GM12878 (cell line): ENCODE results near the gene CTPS1. TPM values are rescaled to one million over a fixed set of nuclear protein-coding genes. Genes with fewer than 3 reads are reported as not detected.

Experiments
- ATAC-seq: fragments of 200-7000 bp; cut with Tn5 transposase; 3 replicates; pipeline ENCODE4 v1.9.1; 2020; ENCODE audit warnings: mild to moderate bottlenecking, moderate library complexity
- BruUV-seq: library from RNA; stranded (reverse); fragments of 400-500 nt; replicated peaks from 2 replicates; lab custom pipeline; 2021; lab: Mats Ljungman, UMichigan
- CTCF ChIA-PET: fragments of 300-600 bp; sonication (Branson Sonifier 250); formaldehyde crosslinking; extraction: SDS; loops from one replicate; lab custom pipeline; 2021; ENCODE audit warnings: inconsistent platforms; lab: Yijun Ruan, JAX
- POLR2A ChIA-PET: fragments of 350-600 bp; formaldehyde crosslinking; extraction: SDS; loops from one replicate; lab custom pipeline; 2021; ENCODE audit warnings: inconsistent platforms; lab: Charles Lee
- RAD21 ChIA-PET: fragments of 300-600 bp; sonication (Branson Sonifier 250); formaldehyde crosslinking; loops from one replicate; lab custom pipeline; 2023; ENCODE audit warnings: antibody characterized with exemption; ENCODE audit not compliant: unreplicated experiment; lab: Charles Lee
- SMC1A ChIA-PET: fragments of 300-600 bp; sonication (Branson Sonifier 250); formaldehyde crosslinking; loops from one replicate; lab custom pipeline; 2023; ENCODE audit not compliant: unreplicated experiment, uncharacterized antibody; lab: Charles Lee
- DNase-seq: peaks from one replicate; pipeline ENCODE4 v3.0.0-alpha.2; 2011; ENCODE audit warnings: low read depth, low spot score
- FAIRE-seq: peaks from 3 replicates; lab custom pipeline; 2011; peaks lifted over from hg19 to GRCh38; lab: Jason Lieb, UNC
- H2AFZ ChIP-seq: 2 replicates; pipeline ENCODE4 v1.6.0; 2011; ENCODE audit warnings: low read depth, low read length, control low read depth; ENCODE audit not compliant: control insufficient read depth
- H3K27ac ChIP-seq: 2 replicates; pipeline ENCODE4 v1.5.1; 2011; ENCODE audit warnings: control low read depth; ENCODE audit not compliant: control insufficient read depth, insufficient read depth
- H3K27me3 ChIP-seq, 2 experiments: replicated peaks in 1 of 2; 2 replicates each; pipeline versions ENCODE4 v1.6.0 to v1.6.1; 2011; ENCODE audit warnings: low read length in 1 of 2; ENCODE audit not compliant: control insufficient read depth in 2 of 2, insufficient read depth in 2 of 2
- H3K36me3 ChIP-seq, 2 experiments: 2 replicates each; pipeline ENCODE4 v1.5.1; 2011; ENCODE audit warnings: low read length in 1 of 2; ENCODE audit not compliant: control insufficient read depth in 2 of 2, insufficient read depth in 2 of 2
- H3K4me1 ChIP-seq: 2 replicates; pipeline ENCODE4 v1.6.1; 2011; ENCODE audit warnings: mild to moderate bottlenecking, low read length, moderate library complexity, mixed read lengths; ENCODE audit not compliant: control insufficient read depth, insufficient read depth
- H3K4me2 ChIP-seq: 2 replicates; pipeline ENCODE4 v1.6.0; 2011; ENCODE audit warnings: control low read depth; ENCODE audit not compliant: control insufficient read depth, insufficient read depth
- H3K4me3 ChIP-seq: fragments of 200-600 bp; sonication (generic); 2 replicates; pipeline ENCODE4 v1.5.1; 2016
- H3K79me2 ChIP-seq: 2 replicates; pipeline ENCODE4 v1.6.0; 2011; ENCODE audit warnings: low read length; ENCODE audit not compliant: control insufficient read depth, insufficient read depth
- H3K9ac ChIP-seq: 2 replicates; pipeline ENCODE4 v1.8.0; 2011; ENCODE audit warnings: low read length, control low read depth, mixed read lengths; ENCODE audit not compliant: control insufficient read depth, insufficient read depth
- H3K9me3 ChIP-seq: replicated peaks from 3 replicates; pipeline ENCODE4 v1.5.1; 2011; ENCODE audit warnings: mild to moderate bottlenecking, low read length; ENCODE audit not compliant: control insufficient read depth, insufficient read depth
- H4K20me1 ChIP-seq: 2 replicates; pipeline ENCODE4 v1.6.0; 2011; ENCODE audit not compliant: control insufficient read depth, insufficient read depth
- KAT2A ChIP-seq: conservative IDR thresholded peaks from 2 replicates; pipeline ENCODE4 v1.6.1; 2011; ENCODE audit warnings: low read depth, low read length; ENCODE audit not compliant: control insufficient read depth
- POLR2AphosphoS5 ChIP-seq: IDR thresholded peaks from 2 replicates; pipeline ENCODE4 v1.6.1; 2011; ENCODE audit warnings: mild to moderate bottlenecking, low read length, inconsistent platforms
- SIN3A ChIP-seq: IDR thresholded peaks from 2 replicates; pipeline ENCODE4 v1.6.1; 2012; ENCODE audit warnings: low read depth, low read length, improper control_type of control experiment
- WGBS: methylation state at CpG from one replicate; pipeline ENCODE4 v1.1.6; 2016; ENCODE audit warnings: low lambda C conversion rate; ENCODE audit not compliant: insufficient replicate concordance, insufficient coverage; ENCODE audit errors: missing lambda C conversion rate; 5-methylcytosine and 5-hydroxymethylcytosine counted together
- in situ Hi-C: fragments of 300-500 bp; cut with MboI; formaldehyde crosslinking; loops from 9 replicates; pipeline ENCODE4 v1.14.3; 2018; ENCODE audit warnings: mixed read lengths
- intact Hi-C: fragments of 100-400 bp; cut with micrococcal nuclease; formaldehyde crosslinking; loops from one replicate; pipeline ENCODE4 v1.14.2; 2022; ENCODE audit not compliant: unreplicated experiment
- polyA plus RNA-seq, 11 experiments: library from polyadenylated mRNA; depleted of rRNA in 4 of 11; unstranded in 6 of 11; stranded (reverse) in 5 of 11; fragments of >200 nt; fragmentation: Nextera tagmentation in 4 of 11; fragmentation: Illumina TruSeq in 1 of 11; extraction: Ambion mirVana in 4 of 11; extraction: Trizol in 1 of 11; gene quantifications; 1 replicate in 1 of 11; 2 replicates in 10 of 11; pipeline versions ENCODE4 v1.2.1 to v1.2.3, GENCODE V29; 2011 to 2016; ENCODE audit warnings: inconsistent platforms in 2 of 11, missing spikeins in 2 of 11, low read depth in 1 of 11
- total RNA-seq, 4 experiments: library from RNA; depleted of rRNA in 3 of 4; stranded (reverse); fragments of >200 nt in 3 of 4; fragmentation: Illumina TruSeq in 1 of 4; extraction: Trizol in 1 of 4; gene quantifications; 2 replicates each; pipeline versions ENCODE4 v1.2.1 to v1.2.3, GENCODE V29; 2013 to 2021
- TF ChIP-seq, protein P1 (sequence below): IDR thresholded peaks from 2 replicates; pipeline ENCODE4 v1.6.1; 2012; ENCODE audit warnings: improper control_type of control experiment, low read depth, low read length; ENCODE audit not compliant: insufficient replicate concordance
- TF ChIP-seq, protein P2 (sequence below): fragments of 450-650 bp; IDR thresholded peaks from 2 replicates; pipeline ENCODE4 v1.6.1; 2017; ENCODE audit warnings: borderline replicate concordance
- TF ChIP-seq, protein P3 (sequence below): fragments of 450-650 bp; formaldehyde crosslinking; IDR thresholded peaks from 2 replicates; pipeline ENCODE4 v1.5.0; 2022; ENCODE audit warnings: mild to moderate bottlenecking, missing genetic modification characterization

Gene CTPS1
- total and polyA plus RNA-seq, 10 of the 15 experiments (the other 5 are each of a cell fraction or from before 2014, with no cell fraction given) = 27.5 to 106 (median 62.8) TPM

DNA sequence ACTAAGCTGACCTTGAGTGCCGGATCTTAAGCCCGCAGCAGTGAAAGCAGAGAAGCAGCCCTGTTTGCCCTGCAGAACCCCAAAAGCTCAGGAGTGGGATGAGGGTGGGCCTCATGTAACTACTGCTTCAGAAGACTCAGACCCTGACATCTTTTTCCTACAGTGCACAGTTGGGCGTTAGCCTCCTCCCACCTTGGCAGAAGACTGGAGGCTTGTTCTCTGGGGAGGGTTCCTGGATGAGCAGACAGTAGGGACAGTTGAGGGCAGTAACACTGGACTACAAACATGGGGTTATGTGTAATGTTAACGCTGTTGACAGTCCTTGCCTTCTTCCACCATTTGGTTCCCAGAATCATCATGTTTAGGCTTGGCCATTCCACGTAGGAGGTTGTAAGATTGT is 9.6 kb downstream of the CTPS1 start (continued):
- TF ChIP-seq, protein P1, sequence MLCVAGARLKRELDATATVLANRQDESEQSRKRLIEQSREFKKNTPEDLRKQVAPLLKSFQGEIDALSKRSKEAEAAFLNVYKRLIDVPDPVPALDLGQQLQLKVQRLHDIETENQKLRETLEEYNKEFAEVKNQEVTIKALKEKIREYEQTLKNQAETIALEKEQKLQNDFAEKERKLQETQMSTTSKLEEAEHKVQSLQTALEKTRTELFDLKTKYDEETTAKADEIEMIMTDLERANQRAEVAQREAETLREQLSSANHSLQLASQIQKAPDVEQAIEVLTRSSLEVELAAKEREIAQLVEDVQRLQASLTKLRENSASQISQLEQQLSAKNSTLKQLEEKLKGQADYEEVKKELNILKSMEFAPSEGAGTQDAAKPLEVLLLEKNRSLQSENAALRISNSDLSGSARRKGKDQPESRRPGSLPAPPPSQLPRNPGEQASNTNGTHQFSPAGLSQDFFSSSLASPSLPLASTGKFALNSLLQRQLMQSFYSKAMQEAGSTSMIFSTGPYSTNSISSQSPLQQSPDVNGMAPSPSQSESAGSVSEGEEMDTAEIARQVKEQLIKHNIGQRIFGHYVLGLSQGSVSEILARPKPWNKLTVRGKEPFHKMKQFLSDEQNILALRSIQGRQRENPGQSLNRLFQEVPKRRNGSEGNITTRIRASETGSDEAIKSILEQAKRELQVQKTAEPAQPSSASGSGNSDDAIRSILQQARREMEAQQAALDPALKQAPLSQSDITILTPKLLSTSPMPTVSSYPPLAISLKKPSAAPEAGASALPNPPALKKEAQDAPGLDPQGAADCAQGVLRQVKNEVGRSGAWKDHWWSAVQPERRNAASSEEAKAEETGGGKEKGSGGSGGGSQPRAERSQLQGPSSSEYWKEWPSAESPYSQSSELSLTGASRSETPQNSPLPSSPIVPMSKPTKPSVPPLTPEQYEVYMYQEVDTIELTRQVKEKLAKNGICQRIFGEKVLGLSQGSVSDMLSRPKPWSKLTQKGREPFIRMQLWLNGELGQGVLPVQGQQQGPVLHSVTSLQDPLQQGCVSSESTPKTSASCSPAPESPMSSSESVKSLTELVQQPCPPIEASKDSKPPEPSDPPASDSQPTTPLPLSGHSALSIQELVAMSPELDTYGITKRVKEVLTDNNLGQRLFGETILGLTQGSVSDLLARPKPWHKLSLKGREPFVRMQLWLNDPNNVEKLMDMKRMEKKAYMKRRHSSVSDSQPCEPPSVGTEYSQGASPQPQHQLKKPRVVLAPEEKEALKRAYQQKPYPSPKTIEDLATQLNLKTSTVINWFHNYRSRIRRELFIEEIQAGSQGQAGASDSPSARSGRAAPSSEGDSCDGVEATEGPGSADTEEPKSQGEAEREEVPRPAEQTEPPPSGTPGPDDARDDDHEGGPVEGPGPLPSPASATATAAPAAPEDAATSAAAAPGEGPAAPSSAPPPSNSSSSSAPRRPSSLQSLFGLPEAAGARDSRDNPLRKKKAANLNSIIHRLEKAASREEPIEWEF = no peak

DNA sequence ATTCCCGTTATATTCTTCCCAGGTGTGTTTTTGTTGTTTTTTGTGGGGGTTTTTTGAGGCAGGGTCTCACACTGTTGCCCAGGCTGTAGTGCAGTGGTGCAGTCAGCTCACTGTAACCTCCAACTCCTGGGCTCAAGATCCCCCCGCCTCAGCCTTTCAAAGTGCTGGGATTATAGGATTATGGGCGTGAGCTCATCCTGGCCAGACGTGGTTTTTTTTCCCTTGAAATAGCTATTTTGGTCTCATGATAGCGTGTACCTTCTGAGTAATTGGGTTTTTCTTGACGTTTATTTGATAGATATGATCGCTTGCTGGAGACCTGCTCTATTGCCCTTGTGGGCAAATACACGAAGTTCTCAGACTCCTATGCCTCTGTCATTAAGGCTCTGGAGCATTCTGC is 17.6 kb downstream of the CTPS1 start:
- no peaks in the 10 kb centered on the region for H3K9me3 ChIP-seq
- in situ Hi-C loops = no loop called here
- FAIRE-seq = no peak
- no peaks in the 10 kb centered on the region for H3K4me1 ChIP-seq
- DNase-seq = no peak
- no peak for ATAC-seq
- CTCF ChIA-PET = interaction anchor here (0.6 to 0.9 kb wide), 2 partner anchors 44 to 98 kb away, joined by 3 read pairs; no protein-coding TSS in a partner anchor
- H3K9ac ChIP-seq = no peak overlapping the region
- H3K36me3 ChIP-seq = peaks cover 20 to 25% of the 10 kb centered on the region in 2 experiments
- no peak overlapping the region for H2AFZ ChIP-seq
- SMC1A ChIA-PET = no interaction called here
- no peaks in the 10 kb centered on the region; the same call in 1 of the 2 replicates for H3K79me2 ChIP-seq
- no peak overlapping the region for H3K4me2 ChIP-seq
- RAD21 ChIA-PET = no interaction called here
- POLR2A ChIA-PET = no interaction called here
- WGBS = 87% methylated on average over 8 of the region's 8 CpGs
- no peaks in the 10 kb centered on the region for H4K20me1 ChIP-seq
- intact Hi-C loops = no loop called here
- H3K4me3 ChIP-seq = no peak overlapping the region
- no peaks in the 10 kb centered on the region for H3K27me3 ChIP-seq
- no TSS peak for BruUV-seq
- no peak overlapping the region for H3K27ac ChIP-seq
- TF ChIP-seq, protein P2, sequence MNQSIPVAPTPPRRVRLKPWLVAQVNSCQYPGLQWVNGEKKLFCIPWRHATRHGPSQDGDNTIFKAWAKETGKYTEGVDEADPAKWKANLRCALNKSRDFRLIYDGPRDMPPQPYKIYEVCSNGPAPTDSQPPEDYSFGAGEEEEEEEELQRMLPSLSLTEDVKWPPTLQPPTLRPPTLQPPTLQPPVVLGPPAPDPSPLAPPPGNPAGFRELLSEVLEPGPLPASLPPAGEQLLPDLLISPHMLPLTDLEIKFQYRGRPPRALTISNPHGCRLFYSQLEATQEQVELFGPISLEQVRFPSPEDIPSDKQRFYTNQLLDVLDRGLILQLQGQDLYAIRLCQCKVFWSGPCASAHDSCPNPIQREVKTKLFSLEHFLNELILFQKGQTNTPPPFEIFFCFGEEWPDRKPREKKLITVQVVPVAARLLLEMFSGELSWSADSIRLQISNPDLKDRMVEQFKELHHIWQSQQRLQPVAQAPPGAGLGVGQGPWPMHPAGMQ = no peak
- no peak for TF ChIP-seq KAT2A
- no peak for TF ChIP-seq SIN3A
- TF ChIP-seq POLR2AphosphoS5 = no peak
- TF ChIP-seq, protein P1 = no peak
- TF ChIP-seq, protein P3, sequence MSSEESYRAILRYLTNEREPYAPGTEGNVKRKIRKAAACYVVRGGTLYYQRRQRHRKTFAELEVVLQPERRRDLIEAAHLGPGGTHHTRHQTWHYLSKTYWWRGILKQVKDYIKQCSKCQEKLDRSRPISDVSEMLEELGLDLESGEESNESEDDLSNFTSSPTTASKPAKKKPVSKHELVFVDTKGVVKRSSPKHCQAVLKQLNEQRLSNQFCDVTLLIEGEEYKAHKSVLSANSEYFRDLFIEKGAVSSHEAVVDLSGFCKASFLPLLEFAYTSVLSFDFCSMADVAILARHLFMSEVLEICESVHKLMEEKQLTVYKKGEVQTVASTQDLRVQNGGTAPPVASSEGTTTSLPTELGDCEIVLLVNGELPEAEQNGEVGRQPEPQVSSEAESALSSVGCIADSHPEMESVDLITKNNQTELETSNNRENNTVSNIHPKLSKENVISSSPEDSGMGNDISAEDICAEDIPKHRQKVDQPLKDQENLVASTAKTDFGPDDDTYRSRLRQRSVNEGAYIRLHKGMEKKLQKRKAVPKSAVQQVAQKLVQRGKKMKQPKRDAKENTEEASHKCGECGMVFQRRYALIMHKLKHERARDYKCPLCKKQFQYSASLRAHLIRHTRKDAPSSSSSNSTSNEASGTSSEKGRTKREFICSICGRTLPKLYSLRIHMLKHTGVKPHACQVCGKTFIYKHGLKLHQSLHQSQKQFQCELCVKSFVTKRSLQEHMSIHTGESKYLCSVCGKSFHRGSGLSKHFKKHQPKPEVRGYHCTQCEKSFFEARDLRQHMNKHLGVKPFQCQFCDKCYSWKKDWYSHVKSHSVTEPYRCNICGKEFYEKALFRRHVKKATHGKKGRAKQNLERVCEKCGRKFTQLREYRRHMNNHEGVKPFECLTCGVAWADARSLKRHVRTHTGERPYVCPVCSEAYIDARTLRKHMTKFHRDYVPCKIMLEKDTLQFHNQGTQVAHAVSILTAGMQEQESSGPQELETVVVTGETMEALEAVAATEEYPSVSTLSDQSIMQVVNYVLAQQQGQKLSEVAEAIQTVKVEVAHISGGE = no peak
